ENCODE data around the gene OPHN1. TPM values are rescaled to one million over a fixed set of nuclear protein-coding genes. Genes with fewer than 3 reads are reported as not detected.

The OPHN1 gene
- total and polyA plus RNA-seq, 2 donors (not counting 3 experiments of a cell fraction or from before 2014, with no cell fraction given), result 3.9 to 6.7 TPM

DNA sequence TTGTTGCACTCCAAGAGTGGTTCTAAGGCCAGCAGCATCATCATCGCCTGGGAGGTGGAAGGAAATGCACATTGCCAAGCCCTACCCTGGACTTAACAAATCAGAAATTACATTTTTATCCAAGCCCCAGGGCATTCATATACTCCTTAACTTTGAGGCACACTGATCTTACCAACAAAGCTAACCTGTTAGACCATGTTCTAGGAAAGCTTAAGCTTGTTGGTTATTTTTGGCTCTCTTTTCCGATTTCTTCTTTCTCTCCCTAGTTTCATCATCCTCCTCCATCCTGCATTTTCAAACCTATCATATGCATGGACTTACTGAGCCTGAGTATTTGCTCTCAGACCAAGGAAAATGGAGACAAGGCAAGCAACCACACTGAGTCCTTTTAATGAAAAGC lies 133.4 kb downstream of the OPHN1 start:
- Histone ChIP-seq H3K4me1 (ENCODE audit: control insufficient read depth, extremely low read depth, insufficient read depth, low read length) (no peaks in the 10 kb centered on the region), H3K9me1 (replicated peaks; ENCODE audit: control insufficient read depth, extremely low read depth, insufficient read depth, low read length) (no peaks in the 10 kb centered on the region), H3K4me3 (replicated peaks in 1 of 3; ENCODE audit: insufficient read depth in 1 of 3, low read depth in 1 of 3, low read length in 3 of 3) (no peak overlapping the region), H3K9me3 (replicated peaks; ENCODE audit: control insufficient read depth, insufficient read depth, low read length) (no peaks in the 10 kb centered on the region), H3K9ac (replicated peaks; ENCODE audit: extremely low read depth, insufficient read depth, low read length) (no peak overlapping the region), H3K36me3 (ENCODE audit: control insufficient read depth in 2 of 2, extremely low read depth in 1 of 2, insufficient read depth in 2 of 2, low read length in 2 of 2) (no peaks in the 10 kb centered on the region), H3K79me2 (ENCODE audit: control insufficient read depth, insufficient read depth, low read length) (no peaks in the 10 kb centered on the region), H2AFZ (ENCODE audit: low read depth, low read length) (no peak overlapping the region), H4K20me1 (replicated peaks; ENCODE audit: control insufficient read depth, extremely low read depth, insufficient read depth, low read length) (no peaks in the 10 kb centered on the region), H3K27ac (ENCODE audit: insufficient read depth, low read depth, low read length) (no peak overlapping the region), H3K27me3 (ENCODE audit: control insufficient read depth in 2 of 2, insufficient read depth in 2 of 2, low read length in 2 of 2) (no peaks in the 10 kb centered on the region), H3K4me2 (ENCODE audit: insufficient read depth, low read length) (no peak overlapping the region)
- BruUV-seq (replicated peaks), result no TSS peak
- DNase-seq (ENCODE audit: low read depth, low spot score) (no peak), FAIRE-seq (no peak)
- dilution Hi-C loops (cut with MboI; ENCODE audit: extremely low pct_ligation_motif_present, low sequenced_read_pairs) (no loop called here), intact Hi-C loops (cut with micrococcal nuclease) (no loop called here)
- no peak for TF ChIP-seq MYC (IDR thresholded peaks at IDR 0.05; ENCODE audit: low read depth, low read length)
- no peak for TF ChIP-seq JUN (IDR thresholded peaks at IDR 0.05; ENCODE audit: borderline replicate concordance, insufficient read depth, insufficient read length, low read depth)
- no peak for TF ChIP-seq EZH2 (IDR thresholded peaks at IDR 0.05; ENCODE audit: borderline replicate concordance, low read depth, low read length, severe bottlenecking)
- TF ChIP-seq FOS (IDR thresholded peaks at IDR 0.05; ENCODE audit: borderline replicate concordance, insufficient read depth, low read length), result no peak
- no peak for TF ChIP-seq POLR2A (IDR thresholded peaks at IDR 0.05; ENCODE audit: low read depth, low read length)
- no peak for TF ChIP-seq GATA2 (IDR thresholded peaks at IDR 0.05; ENCODE audit: insufficient read depth, insufficient read length, low read depth, low read length)
- TF ChIP-seq POLR2AphosphoS5 (IDR thresholded peaks at IDR 0.05; ENCODE audit: insufficient read depth, low read depth, low read length), result no peak
- TF ChIP-seq, protein P1, sequence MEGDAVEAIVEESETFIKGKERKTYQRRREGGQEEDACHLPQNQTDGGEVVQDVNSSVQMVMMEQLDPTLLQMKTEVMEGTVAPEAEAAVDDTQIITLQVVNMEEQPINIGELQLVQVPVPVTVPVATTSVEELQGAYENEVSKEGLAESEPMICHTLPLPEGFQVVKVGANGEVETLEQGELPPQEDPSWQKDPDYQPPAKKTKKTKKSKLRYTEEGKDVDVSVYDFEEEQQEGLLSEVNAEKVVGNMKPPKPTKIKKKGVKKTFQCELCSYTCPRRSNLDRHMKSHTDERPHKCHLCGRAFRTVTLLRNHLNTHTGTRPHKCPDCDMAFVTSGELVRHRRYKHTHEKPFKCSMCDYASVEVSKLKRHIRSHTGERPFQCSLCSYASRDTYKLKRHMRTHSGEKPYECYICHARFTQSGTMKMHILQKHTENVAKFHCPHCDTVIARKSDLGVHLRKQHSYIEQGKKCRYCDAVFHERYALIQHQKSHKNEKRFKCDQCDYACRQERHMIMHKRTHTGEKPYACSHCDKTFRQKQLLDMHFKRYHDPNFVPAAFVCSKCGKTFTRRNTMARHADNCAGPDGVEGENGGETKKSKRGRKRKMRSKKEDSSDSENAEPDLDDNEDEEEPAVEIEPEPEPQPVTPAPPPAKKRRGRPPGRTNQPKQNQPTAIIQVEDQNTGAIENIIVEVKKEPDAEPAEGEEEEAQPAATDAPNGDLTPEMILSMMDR (IDR thresholded peaks at IDR 0.05; ENCODE audit: extremely low read depth in 1 of 2, insufficient read depth in 1 of 2, low read depth in 1 of 2, low read length in 2 of 2), result no peak
- TF ChIP-seq, protein P2, sequence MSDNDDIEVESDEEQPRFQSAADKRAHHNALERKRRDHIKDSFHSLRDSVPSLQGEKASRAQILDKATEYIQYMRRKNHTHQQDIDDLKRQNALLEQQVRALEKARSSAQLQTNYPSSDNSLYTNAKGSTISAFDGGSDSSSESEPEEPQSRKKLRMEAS (IDR thresholded peaks at IDR 0.05; ENCODE audit: insufficient read depth, insufficient read length), result no peak
- ChIA-PET CTCF (interaction anchor here (1.4 kb wide), 1 partner anchor 9 kb away, joined by 3 read pairs; no protein-coding TSS in a partner anchor), POLR2A (no interaction called here)

All from endothelial cell of umbilical vein (primary cell).